Effector memory CD8-positive, alpha-beta T cell (primary cell): ENCODE measurements around the gene METTL1.
"Not testable (repeated sequence)": the region's sequence is repeated elsewhere in the genome, so short reads cannot be mapped to it uniquely, and the experiment has no call there.

Experiments used
- ATAC-seq: fragments of 150-1000 bp; cut with Tn5 transposase; replicated peaks from 2 replicates; pipeline ENCODE4 v1.10.0; 2021; ENCODE audit warnings: mild to moderate bottlenecking, moderate library complexity
- DNase-seq, 3 experiments: peaks; one replicate each; pipeline ENCODE4 v3.0.0; 2021
- H3K27ac Mint-ChIP-seq, 2 donors: one replicate each; pipeline ENCODE4 v1.8.0; 2022; ENCODE audit warnings: mild to moderate bottlenecking in 2 of 2, mixed read lengths in 2 of 2, moderate library complexity in 2 of 2
- H3K27me3 Mint-ChIP-seq, 2 donors: one replicate each; pipeline ENCODE4 v1.8.0; 2022; ENCODE audit warnings: mixed read lengths in 2 of 2
- H3K36me3 Mint-ChIP-seq: one replicate; pipeline ENCODE4 v1.8.0; 2022; ENCODE audit warnings: mild to moderate bottlenecking, moderate library complexity, mixed read lengths; ENCODE audit not compliant: insufficient read depth
- H3K4me1 Mint-ChIP-seq, 2 donors: one replicate each; pipeline ENCODE4 v1.8.0; 2022; ENCODE audit warnings: low read depth in 2 of 2, mixed read lengths in 2 of 2
- H3K4me3 Mint-ChIP-seq, 2 donors: one replicate each; pipeline ENCODE4 v1.8.0; 2022; ENCODE audit warnings: mild to moderate bottlenecking in 2 of 2, mixed read lengths in 2 of 2, moderate library complexity in 2 of 2
- H3K9me3 Mint-ChIP-seq, 2 donors: one replicate each; pipeline ENCODE4 v1.8.0; 2022; ENCODE audit warnings: mixed read lengths in 2 of 2

Gene METTL1

DNA sequence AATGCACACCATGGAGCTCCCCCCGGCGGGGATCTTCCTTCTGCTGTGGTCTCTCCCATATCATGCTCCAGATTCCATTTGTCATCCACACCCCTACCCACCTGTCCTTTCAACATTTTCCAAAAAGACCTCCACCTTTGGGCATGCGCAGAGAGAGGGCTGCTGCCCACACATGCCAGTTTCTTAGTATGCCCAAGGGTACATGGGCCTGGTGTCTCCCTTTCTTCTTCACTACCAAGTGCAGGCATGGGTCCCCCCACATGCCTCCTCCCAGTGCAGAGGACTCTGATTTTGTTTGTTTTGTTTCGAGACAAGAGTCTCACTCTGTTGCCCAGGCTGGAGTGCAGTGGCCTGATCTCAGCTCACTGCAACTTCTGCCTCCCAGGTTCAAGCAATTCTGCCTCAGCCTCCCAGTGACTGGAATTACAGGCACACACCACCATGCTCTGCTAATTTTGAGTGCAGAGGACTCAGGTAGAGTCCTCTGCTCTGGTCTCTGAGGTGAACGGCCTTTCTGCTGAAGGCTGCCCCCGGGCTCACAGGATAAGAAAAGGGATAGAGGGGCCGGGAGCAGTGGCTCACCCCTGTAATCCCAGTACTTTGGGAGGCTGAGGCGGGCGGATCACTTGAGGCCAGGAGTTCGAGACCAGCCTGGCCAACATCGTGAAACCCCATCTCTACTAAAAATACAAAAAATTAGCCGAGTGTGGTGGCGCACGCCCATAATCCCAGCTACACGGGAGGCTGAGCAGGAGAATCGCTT is 49.9 kb downstream of the METTL1 start:
- H3K27me3 Mint-ChIP-seq, ATAC-seq, H3K4me3 Mint-ChIP-seq, H3K9me3 Mint-ChIP-seq, DNase-seq: not testable (repeated sequence)
- Mint-ChIP-seq H3K27ac (peak overlapping the region; percentile 60 to 84), H3K4me1 (peaks cover 20 to 32% of the 10 kb centered on the region in 2 donors), H3K36me3 (peaks cover 58% of the 10 kb centered on the region)

DNA sequence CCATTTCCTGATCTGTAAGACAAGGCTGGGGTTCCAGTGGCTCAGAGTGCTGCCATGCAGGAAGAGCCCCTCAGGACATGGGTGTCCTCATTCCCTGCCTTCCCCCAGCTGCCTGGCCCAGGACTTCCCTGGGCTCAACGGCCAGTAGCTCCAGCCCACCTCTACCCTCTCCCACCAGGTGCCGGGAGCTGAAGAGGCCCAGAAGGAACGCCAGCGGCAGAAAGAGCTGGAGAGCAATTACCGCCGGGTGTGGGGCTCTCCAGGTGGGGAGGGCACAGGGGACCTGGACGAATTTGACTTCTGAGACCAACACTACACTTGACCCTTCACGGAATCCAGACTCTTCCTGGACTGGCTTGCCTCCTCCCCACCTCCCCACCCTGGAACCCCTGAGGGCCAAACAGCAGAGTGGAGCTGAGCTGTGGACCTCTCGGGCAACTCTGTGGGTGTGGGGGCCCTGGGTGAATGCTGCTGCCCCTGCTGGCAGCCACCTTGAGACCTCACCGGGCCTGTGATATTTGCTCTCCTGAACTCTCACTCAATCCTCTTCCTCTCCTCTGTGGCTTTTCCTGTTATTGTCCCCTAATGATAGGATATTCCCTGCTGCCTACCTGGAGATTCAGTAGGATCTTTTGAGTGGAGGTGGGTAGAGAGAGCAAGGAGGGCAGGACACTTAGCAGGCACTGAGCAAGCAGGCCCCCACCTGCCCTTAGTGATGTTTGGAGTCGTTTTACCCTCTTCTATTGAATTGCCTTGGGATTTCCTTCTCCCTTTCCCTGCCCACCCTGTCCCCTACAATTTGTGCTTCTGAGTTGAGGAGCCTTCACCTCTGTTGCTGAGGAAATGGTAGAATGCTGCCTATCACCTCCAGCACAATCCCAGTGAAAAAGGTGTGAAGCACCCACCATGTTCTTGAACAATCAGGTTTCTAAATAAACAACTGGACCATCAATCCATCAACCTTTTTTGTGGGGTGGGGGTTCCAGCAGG is 51.0 kb downstream of the METTL1 start:
- Mint-ChIP-seq H3K36me3 (peaks cover 58% of the 10 kb centered on the region), H3K4me3 (no peak overlapping the region), H3K27ac (peak overlapping the region; percentile 5 to 82), H3K4me1 (peaks cover 17 to 28% of the 10 kb centered on the region in 2 donors), H3K27me3 (no peaks in the 10 kb centered on the region), H3K9me3 (no peaks in the 10 kb centered on the region)
- no peak for ATAC-seq
- no peak for DNase-seq

DNA sequence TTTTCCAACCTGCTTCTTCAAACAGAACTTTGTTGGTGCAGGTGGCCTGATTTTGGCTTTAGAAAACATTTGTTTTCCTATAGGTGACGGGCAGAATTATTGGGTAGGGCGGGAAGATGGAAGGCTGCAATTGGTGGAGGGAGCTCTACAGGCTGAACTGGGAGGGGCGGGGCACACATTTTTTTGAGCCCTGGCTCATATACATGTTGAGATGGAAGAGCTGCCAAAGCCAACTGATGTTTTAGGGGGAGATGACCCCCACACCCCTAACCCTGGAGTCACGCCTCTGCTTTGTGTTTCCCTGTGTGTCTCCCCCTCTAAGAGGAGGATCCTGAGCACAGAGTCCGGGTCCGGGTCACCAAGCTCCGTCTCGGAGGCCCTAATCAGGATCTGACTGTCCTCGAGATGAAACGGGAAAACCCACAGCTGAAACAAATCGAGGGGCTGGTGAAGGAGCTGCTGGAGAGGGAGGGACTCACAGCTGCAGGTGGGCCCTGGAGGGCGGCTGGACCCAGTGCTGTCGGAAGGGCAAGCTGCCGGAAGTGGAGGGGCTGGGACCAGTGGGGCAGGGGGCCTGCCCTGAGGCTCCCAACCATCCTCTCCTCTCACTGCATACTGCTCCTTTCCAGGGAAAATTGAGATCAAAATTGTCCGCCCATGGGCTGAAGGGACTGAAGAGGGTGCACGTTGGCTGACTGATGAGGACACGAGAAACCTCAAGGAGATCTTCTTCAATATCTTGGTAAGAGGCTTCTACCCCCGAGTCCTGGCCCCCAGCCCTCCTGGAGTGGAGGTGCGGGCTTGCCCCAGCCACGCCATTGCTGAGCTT is 51.9 kb downstream of the METTL1 start:
- no peak overlapping the region for H3K4me3 Mint-ChIP-seq
- H3K27ac Mint-ChIP-seq, result peak overlapping the region in 1 of 2 donors; percentile 82
- H3K36me3 Mint-ChIP-seq, result peaks cover 53% of the 10 kb centered on the region
- peaks cover 15 to 23% of the 10 kb centered on the region in 2 donors for H3K4me1 Mint-ChIP-seq
- DNase-seq, result no peak
- H3K9me3 Mint-ChIP-seq, result no peaks in the 10 kb centered on the region
- no peaks in the 10 kb centered on the region for H3K27me3 Mint-ChIP-seq
- no peak for ATAC-seq

DNA sequence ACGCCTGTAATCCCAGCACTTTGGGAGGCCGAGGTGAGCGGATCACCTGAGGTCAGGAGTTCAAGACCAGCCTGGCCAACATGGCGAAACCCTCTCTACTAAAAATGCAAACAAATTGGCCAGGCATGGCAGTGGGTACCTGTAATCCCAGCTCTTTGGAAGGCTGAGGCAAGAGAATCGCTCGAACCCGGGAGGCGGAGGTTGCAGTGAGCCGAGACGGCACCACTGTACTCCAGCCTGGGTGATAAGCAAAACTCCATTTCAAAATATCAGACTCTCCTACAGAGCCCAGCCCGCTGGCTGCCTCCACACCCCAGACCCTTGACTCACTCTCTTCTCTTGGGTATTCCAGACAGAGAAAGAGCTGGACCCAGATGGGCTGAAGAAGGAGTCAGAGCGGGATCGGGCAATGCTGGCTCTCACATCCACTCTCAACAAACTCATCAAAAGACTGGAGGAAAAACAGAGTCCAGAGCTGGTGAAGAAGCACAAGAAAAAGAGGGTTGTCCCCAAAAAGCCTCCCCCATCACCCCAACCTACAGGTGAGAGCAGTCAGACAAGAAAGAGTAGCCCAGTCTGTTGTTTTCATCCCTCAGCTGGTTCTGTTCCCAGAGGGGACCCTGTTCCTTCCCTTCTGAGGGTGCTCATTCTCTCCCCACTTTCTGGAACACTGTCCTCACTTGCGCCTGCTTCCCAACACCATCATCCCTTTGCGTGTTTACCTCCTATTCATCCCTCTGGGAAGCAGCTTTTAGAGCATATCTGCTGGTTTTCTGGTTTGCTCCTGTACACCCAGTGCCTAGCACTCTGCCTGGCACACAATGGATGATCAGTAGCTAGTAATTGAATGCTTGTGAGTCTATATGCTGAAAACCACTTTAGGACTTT is 53.0 kb downstream of the METTL1 start:
- peaks cover 9 to 16% of the 10 kb centered on the region in 2 donors for H3K4me1 Mint-ChIP-seq
- no peaks in the 10 kb centered on the region for H3K9me3 Mint-ChIP-seq
- H3K4me3 Mint-ChIP-seq, result no peak overlapping the region
- no peaks in the 10 kb centered on the region for H3K27me3 Mint-ChIP-seq
- peak overlapping the region; percentile 30 to 59 for H3K27ac Mint-ChIP-seq
- ATAC-seq, result no peak
- no peak for DNase-seq
- H3K36me3 Mint-ChIP-seq, result peaks cover 58% of the 10 kb centered on the region
